IMR-90 (cell line): Measurements from ENCODE around the gene RNF149. TPM values are rescaled to one million over a fixed set of nuclear protein-coding genes. Genes with fewer than 3 reads are reported as not detected.

Experiments
- ATAC-seq: fragments of 200-7000 bp; cut with Tn5 transposase; 2 replicates; pipeline ENCODE4 v1.9.1; 2020; ENCODE audit warnings: low read depth, mild to moderate bottlenecking, moderate library complexity
- BruUV-seq: library from RNA; stranded (reverse); fragments of 400-500 nt; replicated peaks from 2 replicates; lab custom pipeline; 2021; lab: Mats Ljungman, UMichigan
- CTCF ChIA-PET: fragments of 300-600 bp; formaldehyde crosslinking; extraction: SDS; loops from one replicate; lab custom pipeline; 2021; ENCODE audit warnings: antibody characterized with exemption; lab: Yijun Ruan, JAX
- POLR2A ChIA-PET: fragments of 300-600 bp; sonication (Branson Sonifier 250); formaldehyde crosslinking; loops from one replicate; lab custom pipeline; 2022; ENCODE audit warnings: antibody characterized with exemption; ENCODE audit not compliant: unreplicated experiment; lab: Charles Lee
- DNase-seq: peaks from one replicate; pipeline ENCODE4 v3.0.0; 2013
- H2AFZ ChIP-seq: replicated peaks from 2 replicates; pipeline ENCODE3; 2013; ENCODE audit warnings: low read length, mild to moderate bottlenecking; ENCODE audit not compliant: poor library complexity
- H2AK5ac ChIP-seq: 2 replicates; pipeline ENCODE4 v1.6.1; 2013; ENCODE audit warnings: low read depth, low read length, inconsistent platforms
- H2AK9ac ChIP-seq: replicated peaks from 2 replicates; pipeline ENCODE3; 2013; ENCODE audit warnings: mild to moderate bottlenecking, low read depth, low read length, moderate library complexity; ENCODE audit not compliant: poor library complexity
- H2BK120ac ChIP-seq: 2 replicates; pipeline ENCODE4 v1.6.1; 2013; ENCODE audit warnings: low read depth, low read length, inconsistent platforms
- H2BK15ac ChIP-seq: 3 replicates; pipeline ENCODE4 v1.6.1; 2013; ENCODE audit warnings: low read depth, low read length, inconsistent platforms
- H2BK20ac ChIP-seq: 2 replicates; pipeline ENCODE4 v1.6.1; 2013; ENCODE audit warnings: low read depth, mild to moderate bottlenecking, inconsistent platforms, low read length, moderate library complexity
- H2BK5ac ChIP-seq: 2 replicates; pipeline ENCODE4 v1.6.1; 2013; ENCODE audit warnings: mild to moderate bottlenecking, low read depth, low read length, inconsistent platforms; ENCODE audit not compliant: poor library complexity, severe bottlenecking
- H3K14ac ChIP-seq: replicated peaks from 2 replicates; pipeline ENCODE4 v1.6.1; 2013; ENCODE audit warnings: low read depth, low read length, inconsistent platforms
- H3K18ac ChIP-seq: 2 replicates; pipeline ENCODE4 v1.6.1; 2013; ENCODE audit warnings: low read depth, low read length, control low read depth
- H3K23ac ChIP-seq: 2 replicates; pipeline ENCODE4 v1.6.1; 2013; ENCODE audit warnings: low read depth, low read length, inconsistent platforms
- H3K27ac ChIP-seq: 2 replicates; pipeline ENCODE4 v1.5.1; 2013; ENCODE audit warnings: mild to moderate bottlenecking, control low read depth, low read length; ENCODE audit not compliant: insufficient read depth
- H3K27me3 ChIP-seq: 2 replicates; pipeline ENCODE4 v1.6.1; 2013; ENCODE audit warnings: low read length; ENCODE audit not compliant: control insufficient read depth, insufficient read depth
- H3K36me3 ChIP-seq: 2 replicates; pipeline ENCODE4 v1.6.1; 2013; ENCODE audit warnings: low read length, mixed read lengths; ENCODE audit not compliant: control insufficient read depth, insufficient read depth
- H3K4ac ChIP-seq: 2 replicates; pipeline ENCODE4 v1.6.1; 2013; ENCODE audit warnings: low read depth, low read length, inconsistent platforms
- H3K4me1 ChIP-seq: 2 replicates; pipeline ENCODE4 v1.6.1; 2013; ENCODE audit warnings: low read length, mixed read lengths; ENCODE audit not compliant: control insufficient read depth, insufficient read depth
- H3K4me2 ChIP-seq: 2 replicates; pipeline ENCODE4 v1.6.1; 2013; ENCODE audit warnings: low read depth, mild to moderate bottlenecking, control low read depth, low read length, moderate library complexity
- H3K4me3 ChIP-seq: 2 replicates; pipeline ENCODE4 v1.5.1; 2013; ENCODE audit warnings: low read depth, mild to moderate bottlenecking, control low read depth, low read length, moderate library complexity; ENCODE audit not compliant: insufficient read depth
- H3K56ac ChIP-seq: 2 replicates; pipeline ENCODE4 v1.6.1; 2013; ENCODE audit warnings: low read length, inconsistent platforms; ENCODE audit not compliant: insufficient read depth; ENCODE audit errors: extremely low read depth
- H3K79me1 ChIP-seq, 2 experiments: 2 replicates each; pipeline ENCODE4 v1.6.1; 2013; ENCODE audit warnings: low read length in 2 of 2, inconsistent platforms in 1 of 2, low read depth in 1 of 2
- H3K9ac ChIP-seq: 2 replicates; pipeline ENCODE4 v1.6.1; 2013; ENCODE audit warnings: low read depth, low read length, control low read depth
- H3K9me1 ChIP-seq: 2 replicates; pipeline ENCODE4 v1.6.1; 2013; ENCODE audit warnings: low read length, inconsistent platforms; ENCODE audit not compliant: insufficient read depth
- H3K9me3 ChIP-seq: 2 replicates; pipeline ENCODE4 v1.6.1; 2013; ENCODE audit warnings: low read length; ENCODE audit not compliant: control insufficient read depth, insufficient read depth
- H4K20me1 ChIP-seq: 2 replicates; pipeline ENCODE4 v1.6.1; 2013; ENCODE audit warnings: low read length, inconsistent platforms; ENCODE audit not compliant: insufficient read depth
- H4K5ac ChIP-seq: 2 replicates; pipeline ENCODE4 v1.6.1; 2013; ENCODE audit warnings: mild to moderate bottlenecking, low read depth, low read length, control low read depth
- H4K8ac ChIP-seq, 2 experiments: 2 replicates each; pipeline ENCODE4 v1.6.1; 2013; ENCODE audit warnings: low read depth in 2 of 2, low read length in 2 of 2, control low read depth in 1 of 2, inconsistent platforms in 1 of 2
- H4K91ac ChIP-seq: 2 replicates; pipeline ENCODE4 v1.6.1; 2013; ENCODE audit warnings: low read depth, low read length, inconsistent platforms; ENCODE audit not compliant: insufficient read depth
- BHLHE40 ChIP-seq: fragments of 150-350 bp; IDR thresholded peaks from 2 replicates; pipeline ENCODE4 v1.6.1; 2016; ENCODE audit warnings: mild to moderate bottlenecking, low read depth, low read length
- CHD1 ChIP-seq: IDR thresholded peaks from 2 replicates; pipeline ENCODE4 v1.6.1; 2012; ENCODE audit warnings: low read depth, low read length, improper control_type of control experiment
- CTCF ChIP-seq: conservative IDR thresholded peaks from 2 replicates; pipeline ENCODE4 v1.5.1; 2012; ENCODE audit warnings: mild to moderate bottlenecking, low read depth, low read length, improper control_type of control experiment
- ELK1 ChIP-seq: fragments of 150-350 bp; IDR thresholded peaks from 2 replicates; pipeline ENCODE4 v1.6.1; 2016; ENCODE audit warnings: low read depth, mild to moderate bottlenecking, low read length, moderate library complexity, borderline replicate concordance
- MAFK ChIP-seq: IDR thresholded peaks from 2 replicates; pipeline ENCODE4 v1.6.1; 2012; ENCODE audit warnings: low read depth, low read length, improper control_type of control experiment
- MAZ ChIP-seq: IDR thresholded peaks from 2 replicates; pipeline ENCODE4 v1.6.1; 2012; ENCODE audit warnings: low read depth, mild to moderate bottlenecking, low read length, improper control_type of control experiment, moderate library complexity, borderline replicate concordance
- MXI1 ChIP-seq: IDR thresholded peaks from 2 replicates; pipeline ENCODE4 v1.6.1; 2012; ENCODE audit warnings: low read depth, mild to moderate bottlenecking, low read length, moderate library complexity, borderline replicate concordance
- NFE2L2 ChIP-seq: fragments of 150-350 bp; IDR thresholded peaks from 2 replicates; pipeline ENCODE4 v1.6.1; 2016; ENCODE audit warnings: low read depth, mild to moderate bottlenecking, low read length
- POLR2A ChIP-seq: IDR thresholded peaks from 2 replicates; pipeline ENCODE4 v1.6.1; 2012; ENCODE audit warnings: mild to moderate bottlenecking, low read depth, low read length
- RAD21 ChIP-seq: IDR thresholded peaks from 2 replicates; pipeline ENCODE4 v1.6.1; 2012; ENCODE audit warnings: low read length, improper control_type of control experiment
- RCOR1 ChIP-seq: IDR thresholded peaks from 2 replicates; pipeline ENCODE4 v1.6.1; 2012; ENCODE audit warnings: mild to moderate bottlenecking, low read length, improper control_type of control experiment; ENCODE audit not compliant: insufficient replicate concordance
- RFX5 ChIP-seq: IDR thresholded peaks from 2 replicates; pipeline ENCODE4 v1.8.0; 2012; ENCODE audit warnings: low read depth, mild to moderate bottlenecking, low read length, moderate library complexity
- SMC3 ChIP-seq: fragments of 150-350 bp; IDR thresholded peaks from 2 replicates; pipeline ENCODE4 v1.6.1; 2016; ENCODE audit warnings: low read depth, mild to moderate bottlenecking, antibody characterized with exemption, low read length, moderate library complexity
- WGBS, 2 experiments: methylation state at CpG; one replicate each; pipeline versions ENCODE4 v1.1.5 to v1.1.7; 2013; ENCODE audit warnings: missing lambda C conversion rate in 2 of 2; ENCODE audit not compliant: insufficient read length in 1 of 2; ENCODE audit errors: extremely low coverage in 2 of 2; 5-methylcytosine and 5-hydroxymethylcytosine counted together
- dilution Hi-C: fragments of 300-500 bp; cut with HindIII; formaldehyde crosslinking; loops from one replicate; pipeline ENCODE4 v1.14.3; 2018; ENCODE audit warnings: low sequenced_read_pairs; ENCODE audit not compliant: unreplicated experiment
- in situ Hi-C: fragments of 300-500 bp; cut with MboI; formaldehyde crosslinking; loops from 3 replicates; pipeline ENCODE4 v1.14.3; 2019; ENCODE audit warnings: low sequenced_read_pairs, inconsistent platforms, mixed read lengths
- intact Hi-C: fragments of 100-400 bp; cut with micrococcal nuclease; formaldehyde crosslinking; loops from 2 replicates; pipeline ENCODE4 v1.10.0; 2022
- polyA plus RNA-seq, 3 experiments: library from polyadenylated mRNA; depleted of rRNA; stranded (reverse); fragments of >200 nt; gene quantifications; 2 replicates each; pipeline ENCODE4 v1.2.3, GENCODE V29; 2012; ENCODE audit warnings: low replicate concordance in 1 of 3
- total RNA-seq: library from RNA; depleted of rRNA; stranded (reverse); fragments of >200 nt; gene quantifications from 2 replicates; pipeline ENCODE4 v1.2.3, GENCODE V29; 2012

RNF149 gene
- total and polyA plus RNA-seq, 2 of the 4 experiments (the other 2 are of a cell fraction) = 14.5 to 18.6 TPM

- no peak for TF ChIP-seq MXI1
These were observed 74.1 kb downstream of the RNF149 start (continued) for GRCh38 chr2:101234169-101234938.

GRCh38 chr2:101232770-101233169, 75.7 kb downstream of the RNF149 start:
- BruUV-seq = no TSS peak
- POLR2A ChIA-PET = no interaction called here
- Histone ChIP-seq H4K20me1 (no peaks in the 10 kb centered on the region), H2AK5ac (no peak overlapping the region), H3K4me2 (no peak overlapping the region), H2BK15ac (no peak overlapping the region), H4K5ac (no peak overlapping the region), H3K4me3 (no peak overlapping the region), H3K9ac (no peak overlapping the region), H2BK20ac (no peak overlapping the region), H2BK5ac (no peak overlapping the region), H3K9me3 (no peaks in the 10 kb centered on the region), H3K36me3 (no peaks in the 10 kb centered on the region), H3K56ac (no peak overlapping the region), H4K91ac (no peak overlapping the region), H2AK9ac (no peak overlapping the region), H3K23ac (no peak overlapping the region), H2AFZ (no peak overlapping the region), H3K18ac (no peak overlapping the region), H3K4ac (no peak overlapping the region), H3K4me1 (peaks cover 2% of the 10 kb centered on the region), H3K27me3 (no peaks in the 10 kb centered on the region), H3K14ac (no peak overlapping the region), H4K8ac (no peak overlapping the region), H2BK120ac (no peak overlapping the region), H3K27ac (no peak overlapping the region), H3K79me1 (no peaks in the 10 kb centered on the region), H3K9me1 (peaks cover 2% of the 10 kb centered on the region; the same call in 1 of the 2 replicates)
- intact Hi-C loops (no loop called here), dilution Hi-C loops (no loop called here), in situ Hi-C loops (no loop called here)
- DNase-seq (no peak), ATAC-seq (no peak)
- WGBS, 2 experiments = no CpG with 5 or more reads among the region's 6 CpGs
- CTCF ChIA-PET = interaction anchor here (1.8 kb wide), 1 partner anchor 8 kb away, joined by 6 read pairs; no protein-coding TSS in a partner anchor
- TF ChIP-seq NFE2L2 = no peak
- no peak for TF ChIP-seq CTCF
- TF ChIP-seq RAD21 = no peak
- TF ChIP-seq RFX5 = no peak
- TF ChIP-seq RCOR1 = no peak
- TF ChIP-seq BHLHE40 = no peak
- no peak for TF ChIP-seq ELK1
- TF ChIP-seq MAZ = no peak
- TF ChIP-seq POLR2A = no peak
- TF ChIP-seq MXI1 = no peak
- TF ChIP-seq CHD1 = no peak
- TF ChIP-seq SMC3 = no peak
- TF ChIP-seq MAFK = no peak
